Esophagus muscularis mucosa (tissue), 4 donors: ENCODE measurements around the gene PRSS53. TPM values are rescaled to one million over a fixed set of nuclear protein-coding genes. Genes with fewer than 3 reads are reported as not detected.

Source experiments
- DNase-seq: peaks from one replicate; pipeline ENCODE4 v3.0.0-alpha.2; 2017; ENCODE audit errors: extremely low spot score
- H3K27ac ChIP-seq, 4 donors: fragments of 200-600 bp; sonication (generic); replicated peaks in 1 of 4; 1 replicate in 3 of 4; 2 replicates in 1 of 4; pipeline ENCODE4 v1.5.1; 2016 to 2019; ENCODE audit warnings: mild to moderate bottlenecking in 1 of 4
- H3K27me3 ChIP-seq, 4 donors: fragments of 200-600 bp; sonication (generic); one replicate each; pipeline versions ENCODE4 v1.5.1 to v1.6.0; 2016 to 2019
- H3K36me3 ChIP-seq, 4 donors: fragments of 200-600 bp; sonication (generic); one replicate each; pipeline ENCODE4 v1.5.1; 2016 to 2019
- H3K4me1 ChIP-seq, 4 donors: fragments of 200-600 bp; sonication (generic); one replicate each; pipeline ENCODE4 v1.5.1; 2016 to 2019
- H3K4me3 ChIP-seq, 4 donors: fragments of 200-600 bp; sonication (generic); 1 replicate in 2 of 4; 2 replicates in 2 of 4; pipeline ENCODE4 v1.5.1; 2016 to 2019; ENCODE audit warnings: mild to moderate bottlenecking in 4 of 4, moderate library complexity in 1 of 4
- H3K9me3 ChIP-seq, 4 donors: fragments of 200-600 bp; sonication (generic); 1 replicate in 3 of 4; 2 replicates in 1 of 4; pipeline ENCODE4 v1.5.1; 2016 to 2019
- EP300 ChIP-seq: sonication (generic); formaldehyde crosslinking; IDR thresholded peaks from one replicate; pipeline ENCODE4 v1.6.1; 2017; ENCODE audit warnings: antibody characterized with exemption
- POLR2A ChIP-seq: fragments of 450-650 bp; IDR thresholded peaks from one replicate; pipeline ENCODE4 v1.6.1; 2017; ENCODE audit warnings: antibody characterized with exemption, moderate library complexity, mild to moderate bottlenecking, low read depth
- POLR2AphosphoS5 ChIP-seq, 2 donors: sonication (generic); formaldehyde crosslinking; IDR thresholded peaks; one replicate each; pipeline ENCODE4 v1.6.1; 2017; ENCODE audit warnings: antibody characterized with exemption in 2 of 2
- WGBS: methylation state at CpG from one replicate; pipeline ENCODE4 v1.1.5; 2018; 5-methylcytosine and 5-hydroxymethylcytosine counted together
- intact Hi-C: fragments of 100-400 bp; cut with DNase I; formaldehyde crosslinking; loops from one replicate; pipeline ENCODE4 v1.15.1; 2023
- total RNA-seq, 4 donors: library from RNA; depleted of rRNA; stranded (reverse); fragments of >200 nt; gene quantifications; one replicate each; pipeline versions ENCODE4 v1.1.0 to v1.2.1, GENCODE V29; 2016
- TF ChIP-seq, protein P1 (sequence below), 3 experiments: fragments of 200-600 bp in 2 of 3; fragments of 450-650 bp in 1 of 3; sonication (generic) in 2 of 3; IDR thresholded peaks; one replicate each; pipeline ENCODE4 v1.5.1; 2017 to 2019; ENCODE audit warnings: antibody characterized with exemption in 3 of 3, mild to moderate bottlenecking in 2 of 3, moderate library complexity in 1 of 3

PRSS53 gene
- total RNA-seq, 4 donors from 2014 or later: 0.83 to 2.3 (median 1.2) TPM

DNA sequence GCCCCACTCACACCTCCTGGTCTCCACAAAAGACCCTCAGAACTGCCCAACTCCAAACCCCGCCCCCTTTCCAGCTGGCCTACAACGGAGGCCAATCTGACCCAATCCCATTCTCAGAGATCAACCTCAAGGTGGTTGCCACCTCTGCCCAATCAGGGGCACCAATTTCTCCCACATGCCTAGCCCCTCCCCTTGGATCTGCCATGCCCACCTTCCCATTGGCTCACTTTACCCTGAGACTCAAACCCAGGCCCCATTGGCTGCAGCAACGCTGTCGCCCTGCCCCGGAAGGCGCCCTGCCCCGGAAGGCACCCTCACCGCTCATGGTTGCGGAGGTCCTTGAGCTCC is 25.3 kb downstream of the PRSS53 start:
- 96% methylated on average over 9 of the region's 9 CpGs for WGBS
- Histone ChIP-seq H3K9me3 (no peaks in the 10 kb centered on the region), H3K36me3 (peaks cover 17 to 48% (median 36%) of the 10 kb centered on the region in 4 donors), H3K27ac (no peak overlapping the region), H3K27me3 (no peaks in the 10 kb centered on the region), H3K4me3 (no peak overlapping the region), H3K4me1 (peaks cover 13 to 18% (median 18%) of the 10 kb centered on the region in 4 donors)
- TF ChIP-seq, protein P1, sequence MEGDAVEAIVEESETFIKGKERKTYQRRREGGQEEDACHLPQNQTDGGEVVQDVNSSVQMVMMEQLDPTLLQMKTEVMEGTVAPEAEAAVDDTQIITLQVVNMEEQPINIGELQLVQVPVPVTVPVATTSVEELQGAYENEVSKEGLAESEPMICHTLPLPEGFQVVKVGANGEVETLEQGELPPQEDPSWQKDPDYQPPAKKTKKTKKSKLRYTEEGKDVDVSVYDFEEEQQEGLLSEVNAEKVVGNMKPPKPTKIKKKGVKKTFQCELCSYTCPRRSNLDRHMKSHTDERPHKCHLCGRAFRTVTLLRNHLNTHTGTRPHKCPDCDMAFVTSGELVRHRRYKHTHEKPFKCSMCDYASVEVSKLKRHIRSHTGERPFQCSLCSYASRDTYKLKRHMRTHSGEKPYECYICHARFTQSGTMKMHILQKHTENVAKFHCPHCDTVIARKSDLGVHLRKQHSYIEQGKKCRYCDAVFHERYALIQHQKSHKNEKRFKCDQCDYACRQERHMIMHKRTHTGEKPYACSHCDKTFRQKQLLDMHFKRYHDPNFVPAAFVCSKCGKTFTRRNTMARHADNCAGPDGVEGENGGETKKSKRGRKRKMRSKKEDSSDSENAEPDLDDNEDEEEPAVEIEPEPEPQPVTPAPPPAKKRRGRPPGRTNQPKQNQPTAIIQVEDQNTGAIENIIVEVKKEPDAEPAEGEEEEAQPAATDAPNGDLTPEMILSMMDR (IDR thresholded peaks at IDR 0.05): no peak
- no peak for TF ChIP-seq EP300
- TF ChIP-seq POLR2AphosphoS5 (IDR thresholded peaks at IDR 0.05): no peak
- TF ChIP-seq POLR2A: no peak
- DNase-seq: no peak
- intact Hi-C loops: no loop called here

DNA sequence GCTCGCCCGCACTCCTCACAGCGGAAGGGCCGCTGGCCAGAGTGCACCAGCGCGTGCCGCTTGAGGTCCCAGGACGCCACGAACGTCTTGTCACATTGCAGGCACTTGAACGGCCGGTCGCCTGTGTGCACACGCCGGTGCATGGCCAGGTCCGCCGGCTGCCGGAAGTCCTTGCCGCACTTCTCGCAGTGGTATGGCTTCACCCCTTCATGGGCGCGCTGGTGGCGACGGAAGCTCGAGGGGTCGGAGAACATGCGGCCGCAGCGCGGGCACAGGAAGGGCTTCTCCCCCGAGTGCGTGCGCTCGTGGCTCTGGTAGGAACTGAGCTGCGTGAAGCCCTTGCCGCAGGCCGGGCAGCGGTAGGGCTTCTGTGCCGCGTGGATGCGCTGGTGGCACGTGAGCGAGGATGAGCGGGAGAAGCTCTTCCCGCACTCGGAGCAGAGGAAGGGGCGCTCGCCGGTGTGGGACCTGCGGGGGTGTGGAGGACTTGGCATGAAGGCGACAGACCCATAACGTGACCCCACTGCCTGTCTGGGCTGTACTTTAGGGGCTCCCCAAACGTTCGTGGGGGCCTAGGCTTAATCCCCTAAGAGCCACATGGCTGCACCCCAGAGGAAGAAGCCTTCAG is 26.8 kb downstream of the PRSS53 start:
- intact Hi-C loops: no loop called here
- Histone ChIP-seq H3K27ac (no peak overlapping the region), H3K27me3 (no peaks in the 10 kb centered on the region), H3K4me1 (peaks cover 13 to 18% (median 18%) of the 10 kb centered on the region in 4 donors), H3K4me3 (no peak overlapping the region), H3K36me3 (peaks cover 17 to 58% (median 40%) of the 10 kb centered on the region in 4 donors), H3K9me3 (no peaks in the 10 kb centered on the region)
- 95% methylated on average over 35 of the region's 54 CpGs for WGBS
- no peak for DNase-seq
- TF ChIP-seq POLR2A (no peak), POLR2AphosphoS5 (IDR thresholded peaks at IDR 0.05) (no peak), EP300 (no peak)
- TF ChIP-seq, protein P1 (IDR thresholded peaks at IDR 0.05): no peak

DNA sequence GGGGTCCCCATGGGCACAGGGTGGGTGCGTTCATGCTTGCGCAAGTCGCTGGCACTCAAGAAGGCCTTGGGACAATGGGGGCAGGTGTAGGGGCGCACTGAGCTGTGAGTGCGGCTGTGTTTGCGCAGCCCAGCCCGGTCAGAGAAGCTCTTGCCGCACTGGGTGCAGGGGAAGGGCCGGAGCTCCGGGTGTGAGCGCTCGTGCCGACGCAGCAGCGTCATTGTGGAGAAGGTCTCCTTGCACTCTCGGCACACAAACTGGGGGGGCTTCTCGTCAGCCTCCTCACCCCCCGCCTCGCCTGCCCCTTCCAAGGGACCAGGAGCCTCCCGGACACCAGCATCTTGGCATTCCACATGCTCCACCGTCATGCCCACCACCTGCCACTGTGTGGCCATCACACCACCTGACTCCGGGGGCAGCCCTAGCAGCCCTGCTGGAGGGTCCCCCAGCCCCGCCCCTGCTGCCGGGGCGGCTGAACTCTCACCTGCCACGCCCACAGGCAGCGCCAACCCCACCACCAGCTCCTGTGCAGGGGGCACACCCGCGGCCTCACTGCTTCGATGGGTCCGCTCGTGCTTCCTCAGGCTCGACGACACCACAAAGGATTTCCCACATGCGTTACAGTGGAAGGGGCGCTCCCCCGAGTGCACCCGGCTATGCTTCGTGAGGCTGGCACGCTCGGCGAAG is 27.5 kb downstream of the PRSS53 start:
- intact Hi-C loops: no loop called here
- WGBS: 97% methylated on average over 22 of the region's 42 CpGs
- Histone ChIP-seq H3K9me3 (no peaks in the 10 kb centered on the region), H3K27me3 (no peaks in the 10 kb centered on the region), H3K4me1 (peaks cover 13 to 18% (median 18%) of the 10 kb centered on the region in 4 donors), H3K27ac (no peak overlapping the region), H3K36me3 (peaks cover 17 to 58% (median 40%) of the 10 kb centered on the region in 4 donors), H3K4me3 (no peak overlapping the region)
- TF ChIP-seq EP300 (no peak), POLR2AphosphoS5 (IDR thresholded peaks at IDR 0.05) (no peak), POLR2A (no peak)
- TF ChIP-seq, protein P1 (IDR thresholded peaks at IDR 0.05): no peak
- no peak for DNase-seq

DNA sequence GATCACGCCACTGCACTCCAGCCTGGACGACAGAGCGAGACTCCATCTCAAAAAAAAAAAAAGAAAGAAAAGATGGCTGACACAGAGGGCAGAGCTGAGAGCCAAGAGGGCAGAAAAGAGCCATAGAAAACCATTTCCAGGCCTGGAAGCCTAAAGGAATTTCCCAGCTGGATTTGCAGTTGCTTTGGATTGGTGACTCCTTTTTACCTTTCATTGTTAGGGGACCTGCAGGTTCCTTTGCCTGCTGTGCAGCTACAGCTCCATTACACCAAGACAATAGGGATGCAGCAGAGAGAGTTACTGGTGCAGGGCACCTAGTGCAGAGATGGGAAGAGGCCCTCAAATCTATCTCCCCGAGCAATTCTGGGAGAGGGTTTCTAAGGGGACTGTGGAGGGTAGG is 33.1 kb downstream of the PRSS53 start:
- H3K4me1 ChIP-seq: no peaks in the 10 kb centered on the region
- no peak for DNase-seq
- no peak overlapping the region for H3K27ac ChIP-seq
- no peaks in the 10 kb centered on the region for H3K9me3 ChIP-seq
- 86% methylated on average over 4 of the region's 4 CpGs for WGBS
- H3K27me3 ChIP-seq: no peaks in the 10 kb centered on the region
- no peak overlapping the region for H3K4me3 ChIP-seq
- no peak for TF ChIP-seq EP300
- peaks cover 0 to 21% (median 9%) of the 10 kb centered on the region in 4 donors for H3K36me3 ChIP-seq
- intact Hi-C loops: no loop called here

DNA sequence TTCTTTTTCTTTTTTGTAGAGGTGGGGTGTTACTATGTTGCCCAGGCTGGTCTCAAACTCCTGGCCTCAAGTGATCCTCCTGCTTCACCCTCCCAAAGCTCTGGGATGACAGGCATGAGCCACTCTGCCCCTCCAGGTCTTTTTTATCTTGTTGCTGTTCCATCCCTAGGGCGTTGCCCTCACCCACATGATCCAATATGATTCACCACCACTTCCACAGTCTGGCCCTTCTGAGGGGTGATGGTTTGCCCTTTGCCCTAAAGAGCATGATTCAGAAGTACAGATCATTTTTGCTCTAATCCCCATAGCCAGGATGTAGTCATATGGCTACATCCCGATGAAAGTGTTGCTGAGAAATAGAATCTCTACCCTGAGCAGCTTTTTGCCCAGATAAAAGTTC is 36.6 kb downstream of the PRSS53 start:
- Histone ChIP-seq H3K4me1 (no peaks in the 10 kb centered on the region), H3K36me3 (no peaks in the 10 kb centered on the region), H3K9me3 (no peaks in the 10 kb centered on the region), H3K27me3 (no peaks in the 10 kb centered on the region), H3K27ac (no peak overlapping the region), H3K4me3 (no peak overlapping the region)
- intact Hi-C loops: no loop called here
- WGBS: 69% methylated on average over 2 of the region's 2 CpGs
- TF ChIP-seq, protein P1 (IDR thresholded peaks at IDR 0.05): no peak
- TF ChIP-seq EP300 (no peak), POLR2A (no peak)
- DNase-seq: no peak
